HG02571 (cell line): Measurements from ENCODE around the gene ZNF594.
"Not testable (repeated sequence)": the region's sequence is repeated elsewhere in the genome, so short reads cannot be mapped to it uniquely, and the experiment has no call there.

Source experiments
- ATAC-seq: cut with Tn5 transposase; IDR thresholded peaks from one replicate; pipeline ENCODE4 v1.9.1; 2021; ENCODE audit warnings: mild to moderate bottlenecking, moderate library complexity; ENCODE audit not compliant: unreplicated experiment

ZNF594 gene

GRCh38 chr17:5203178-5203907 lies 11.7 kb upstream of the ZNF594 start:
- ATAC-seq, result no peak

GRCh38 chr17:5201011-5201410 lies 9.3 kb upstream of the ZNF594 start:
- ATAC-seq, result no peak

- no peak for ATAC-seq
These were observed 8.7 kb upstream of the ZNF594 start for GRCh38 chr17:5200360-5200759.

DNA sequence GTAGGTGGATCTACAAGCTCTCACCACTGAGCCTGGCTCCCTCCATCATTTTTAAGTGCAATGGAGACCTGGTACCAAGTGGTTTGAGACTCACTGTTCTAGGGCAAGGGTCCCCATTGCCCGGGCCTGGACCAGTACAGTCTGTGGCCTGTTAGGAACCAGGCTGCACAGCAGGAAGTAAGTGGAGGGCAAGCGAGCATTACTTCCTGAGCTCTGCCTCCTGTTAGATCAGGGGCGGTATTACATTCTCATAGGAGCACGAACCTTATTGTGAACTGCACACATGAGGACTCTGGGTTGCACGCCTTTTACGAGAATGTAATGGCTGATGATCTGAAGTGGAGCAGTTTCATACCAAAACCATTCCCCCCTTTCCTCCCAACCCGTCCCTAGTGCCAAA lies 6.8 kb upstream of the ZNF594 start:
- no peak for ATAC-seq

GRCh38 chr17:5194346-5194745 lies 2.7 kb upstream of the ZNF594 start:
- ATAC-seq, result no peak

DNA sequence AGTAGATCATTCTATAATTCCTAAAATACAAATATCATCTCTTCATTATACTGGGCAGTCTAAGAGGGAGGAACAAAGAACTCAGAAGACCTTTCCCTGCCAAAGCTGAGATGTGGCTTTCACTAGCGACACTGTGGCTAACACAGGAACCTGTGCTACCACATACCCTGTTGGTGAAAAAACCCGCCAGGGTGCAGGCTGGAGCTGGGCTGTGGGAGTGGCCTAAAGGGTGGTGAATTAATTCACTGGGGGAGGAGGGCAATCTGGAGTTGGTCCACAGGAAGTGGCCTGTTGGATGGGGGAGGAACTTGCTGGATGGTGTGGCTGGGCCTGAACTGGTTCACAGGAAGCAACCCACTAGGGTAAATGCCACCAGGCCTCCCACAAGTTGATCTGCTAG lies 7.4 kb downstream of the ZNF594 start:
- ATAC-seq, result no peak

- no peak for ATAC-seq
These were observed 8.3 kb downstream of the ZNF594 start for GRCh38 chr17:5183410-5183793.

GRCh38 chr17:5182597-5183409 lies 8.9 kb downstream of the ZNF594 start:
- ATAC-seq, result no peak

DNA sequence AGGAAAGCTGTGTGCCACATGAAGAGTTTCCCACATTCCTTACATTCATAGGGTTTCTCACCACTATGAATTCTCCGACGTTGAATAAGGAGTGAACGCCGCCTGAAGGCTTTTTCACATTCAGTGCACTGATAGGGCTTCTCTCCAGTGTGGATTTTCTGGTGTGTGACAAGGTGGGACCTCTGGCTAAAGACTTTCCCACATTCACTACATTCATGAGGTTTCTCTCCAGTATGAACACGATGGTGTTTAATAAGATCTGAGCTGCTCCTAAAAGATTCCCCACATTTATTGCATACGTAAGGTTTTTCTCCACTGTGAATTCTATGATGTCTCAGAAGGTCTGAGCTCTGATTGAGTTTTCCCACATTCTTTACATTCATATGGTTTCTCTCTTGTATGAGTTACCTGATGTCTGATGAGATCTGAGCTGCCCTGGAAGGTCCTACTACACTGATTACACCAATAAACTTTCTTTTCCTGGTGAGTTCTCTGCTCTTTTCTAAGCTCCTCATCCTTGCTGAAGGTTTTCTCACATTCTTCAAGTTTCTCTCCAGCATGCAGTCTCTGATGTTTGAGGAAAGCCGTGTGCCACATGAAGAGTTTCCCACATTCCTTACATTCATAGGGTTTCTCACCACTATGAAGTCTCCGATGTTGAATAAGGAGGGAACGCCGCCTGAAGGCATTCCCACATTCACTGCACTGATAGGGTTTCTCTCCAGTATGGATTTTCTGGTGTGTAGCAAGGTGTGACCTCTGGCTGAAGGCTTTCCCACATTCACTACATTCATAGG lies 10.0 kb downstream of the ZNF594 start:
- no peak for ATAC-seq

DNA sequence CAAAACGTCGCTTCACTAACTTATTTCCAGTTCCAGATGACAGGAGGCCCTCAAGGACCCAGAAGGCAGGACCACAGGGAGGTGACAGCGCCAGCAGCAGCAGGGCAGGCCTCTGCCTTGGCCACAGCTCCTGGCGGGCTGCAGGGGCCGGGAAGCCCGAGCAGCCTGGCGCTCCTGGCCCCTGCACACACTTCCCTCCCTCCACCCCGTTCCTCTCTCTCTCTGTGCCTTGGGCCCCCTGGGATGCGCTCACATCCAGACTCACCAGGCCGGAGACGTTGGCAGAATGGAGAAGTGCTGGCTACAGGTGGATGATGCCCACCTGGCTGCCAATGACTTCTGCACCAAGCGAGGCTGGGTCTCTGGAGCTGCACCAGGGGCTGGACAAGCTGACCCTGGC lies 12.7 kb downstream of the ZNF594 start:
- ATAC-seq, result no peak

DNA sequence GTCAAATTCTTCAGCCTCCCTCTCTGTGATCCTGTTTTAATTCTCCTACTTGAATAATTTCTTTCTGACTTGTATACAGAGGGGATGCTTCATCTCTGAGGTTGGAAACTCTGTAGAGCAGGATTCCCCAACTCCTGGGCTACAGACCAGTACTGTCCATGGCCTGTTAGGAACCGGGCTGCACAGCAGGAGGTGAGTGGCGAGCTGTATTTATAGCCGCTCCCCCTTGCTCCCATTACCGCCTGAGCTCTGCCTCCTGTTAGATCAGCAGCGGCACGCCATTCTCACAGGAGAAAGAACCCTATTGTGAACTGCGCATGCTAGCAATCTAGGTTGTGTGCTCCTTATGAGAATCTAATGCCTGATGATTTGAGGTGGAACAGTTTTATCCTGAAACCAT lies 16.6 kb downstream of the ZNF594 start:
- ATAC-seq, result not testable (repeated sequence)

- ATAC-seq, result not testable (repeated sequence)
These were observed 25.7 kb downstream of the ZNF594 start for GRCh38 chr17:5165791-5166564.

- ATAC-seq, result no peak
These were observed 27.2 kb downstream of the ZNF594 start for GRCh38 chr17:5164436-5164835.

DNA sequence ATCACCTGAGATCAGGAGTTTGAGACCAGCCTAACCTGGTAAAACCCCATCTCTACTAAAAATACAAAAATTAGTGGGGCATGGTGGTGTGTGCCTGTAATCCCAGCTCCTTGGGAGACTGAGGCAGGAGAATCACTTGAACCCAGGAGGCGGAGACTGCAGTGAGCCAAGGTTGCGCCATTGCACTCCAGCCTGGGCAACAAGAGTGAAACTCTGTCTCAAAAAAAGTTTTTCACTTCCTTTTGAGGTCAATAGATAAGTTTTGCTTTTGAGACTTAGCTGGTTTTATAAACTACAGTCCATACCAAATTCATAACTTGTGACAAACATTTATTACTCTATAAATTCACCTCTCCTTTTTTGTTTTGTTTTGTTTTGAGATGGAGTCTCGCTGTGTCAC lies 29.9 kb downstream of the ZNF594 start:
- ATAC-seq, result not testable (repeated sequence)

- ATAC-seq, result not testable (repeated sequence)
These were observed 31.0 kb downstream of the ZNF594 start for GRCh38 chr17:5160702-5161101.

- ATAC-seq, result not testable (repeated sequence)
These were observed 45.5 kb downstream of the ZNF594 start for GRCh38 chr17:5146122-5146521.

- not testable (repeated sequence) for ATAC-seq
These were observed 48.8 kb downstream of the ZNF594 start for GRCh38 chr17:5142877-5143276.

DNA sequence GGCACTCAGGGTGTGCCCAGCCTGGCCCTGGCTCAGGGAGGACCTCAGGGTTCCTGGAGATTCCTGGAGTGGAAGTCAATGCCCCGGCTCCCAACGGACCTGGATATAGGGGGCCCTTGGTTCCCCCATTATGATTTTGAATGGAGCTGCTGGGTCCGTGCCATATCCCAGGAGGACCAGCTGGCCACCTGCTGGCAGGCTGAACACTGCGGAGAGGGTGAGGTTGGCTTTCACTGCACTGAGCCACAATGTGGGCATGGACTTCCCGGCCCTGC lies 52.3 kb downstream of the ZNF594 start:
- no peak for ATAC-seq

DNA sequence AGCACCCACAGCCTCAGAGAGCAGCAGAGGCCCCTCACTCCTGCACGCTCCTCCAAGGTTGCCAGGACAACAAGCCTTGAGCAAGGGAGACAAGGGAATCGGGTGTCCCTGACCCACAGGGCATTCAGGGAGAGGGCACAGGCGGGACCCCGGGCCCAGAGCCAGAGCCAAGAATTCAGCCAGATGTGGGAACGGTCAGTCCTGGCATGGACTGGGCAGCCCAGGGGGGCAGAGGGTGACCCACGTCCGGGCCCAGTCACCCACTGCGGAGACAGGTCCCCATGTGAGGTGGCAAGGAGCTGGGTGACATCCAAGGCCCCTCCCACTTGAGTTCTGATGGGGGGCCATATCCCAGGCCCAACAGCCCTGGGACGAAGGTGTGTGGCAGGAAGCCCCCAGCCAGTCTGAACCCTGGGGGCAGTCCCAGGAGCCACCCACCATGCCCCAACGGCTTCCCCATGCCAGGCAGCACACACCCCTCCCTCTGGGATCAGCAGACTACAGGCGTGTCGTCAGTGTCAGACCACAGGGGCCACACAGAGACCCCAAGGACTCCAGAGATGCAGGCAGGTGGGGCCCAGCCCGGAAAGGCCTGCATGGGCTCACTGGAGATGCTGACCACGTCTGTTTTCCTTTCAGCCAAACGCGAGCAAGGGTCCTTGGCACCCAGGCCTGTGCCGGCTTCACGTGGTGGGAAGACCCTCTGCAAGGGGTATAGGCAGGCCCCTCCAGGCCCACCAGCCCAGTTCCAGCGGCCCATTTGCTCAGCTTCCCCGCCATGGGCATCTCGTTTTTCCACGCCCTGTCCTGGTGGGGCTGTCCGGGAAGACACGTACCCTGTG lies 52.8 kb downstream of the ZNF594 start:
- ATAC-seq, result no peak

DNA sequence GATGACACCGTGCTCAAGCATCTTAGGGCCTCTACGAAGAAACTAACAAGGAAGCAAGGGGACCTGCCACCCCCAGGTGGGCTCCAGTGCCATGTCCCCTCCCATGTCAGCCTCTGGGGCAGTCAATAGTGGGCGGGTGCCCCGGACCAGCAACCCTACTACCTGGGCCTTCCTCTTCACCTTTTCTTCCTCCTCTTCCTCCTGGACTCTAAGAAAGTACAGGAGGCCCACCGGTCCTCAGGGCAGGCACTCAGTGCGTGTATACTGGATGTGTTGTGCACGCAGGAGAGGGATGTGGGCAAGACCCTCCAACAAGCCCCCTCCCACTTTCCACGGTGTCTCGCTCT lies 53.5 kb downstream of the ZNF594 start:
- not testable (repeated sequence) for ATAC-seq
